ENCODE data around the gene ZNF618. TPM values are rescaled to one million over a fixed set of nuclear protein-coding genes. Genes with fewer than 3 reads are reported as not detected.

ZNF618 gene
- total RNA-seq, 1 experiment from 2014 or later, result 4.2 TPM

DNA sequence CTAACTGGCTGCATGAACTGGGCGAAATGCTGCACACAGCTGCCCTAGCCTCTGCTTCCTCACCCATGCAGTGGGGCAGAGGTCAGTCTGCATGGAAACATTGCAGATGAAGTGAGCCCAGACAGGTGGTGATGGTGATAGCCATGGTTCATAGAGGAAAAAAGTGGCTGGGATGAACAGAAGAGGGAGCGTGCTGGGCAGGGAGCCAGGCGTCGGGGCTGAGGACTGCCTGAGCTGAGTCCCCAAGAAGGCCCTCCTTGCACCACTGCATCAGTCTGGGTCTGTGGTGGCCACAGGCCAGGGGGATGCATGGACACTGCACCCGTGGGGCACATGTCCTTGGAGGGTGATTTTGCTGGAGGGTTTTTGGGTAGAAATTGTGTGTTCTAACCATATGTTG is 121.5 kb downstream of the ZNF618 start:
- Histone ChIP-seq H3K4me2 (ENCODE audit: low read length) (no peak overlapping the region), H3K36me3 (ENCODE audit: low read depth, low read length) (no peaks in the 10 kb centered on the region), H3K4me3 (ENCODE audit: low read length) (no peak overlapping the region), H2AFZ (ENCODE audit: low read length) (no peak overlapping the region), H4K20me1 (ENCODE audit: low read length) (no peaks in the 10 kb centered on the region), H3K9me3 (ENCODE audit: low read length) (no peaks in the 10 kb centered on the region), H3K27ac (ENCODE audit: low read length) (no peak overlapping the region), H3K9ac (ENCODE audit: low read length) (no peak overlapping the region), H3F3A (ENCODE audit: low read length, unreplicated experiment) (no peaks in the 10 kb centered on the region), H3K79me2 (ENCODE audit: low read length) (no peaks in the 10 kb centered on the region), H3K9me2 (replicated peaks; ENCODE audit: low read length) (no peaks in the 10 kb centered on the region), H3K4me1 (ENCODE audit: insufficient read depth, low read length) (no peaks in the 10 kb centered on the region), H3K27me3 (ENCODE audit: low read length) (no peaks in the 10 kb centered on the region)
- ATAC-seq (no peak), DNase-seq (no peak)
- ChIA-PET POLR2A (ENCODE audit: unreplicated experiment) (no interaction called here), CTCF (no interaction called here)
- intact Hi-C loops (cut with micrococcal nuclease), result no loop called here
- TF ChIP-seq, protein P1, sequence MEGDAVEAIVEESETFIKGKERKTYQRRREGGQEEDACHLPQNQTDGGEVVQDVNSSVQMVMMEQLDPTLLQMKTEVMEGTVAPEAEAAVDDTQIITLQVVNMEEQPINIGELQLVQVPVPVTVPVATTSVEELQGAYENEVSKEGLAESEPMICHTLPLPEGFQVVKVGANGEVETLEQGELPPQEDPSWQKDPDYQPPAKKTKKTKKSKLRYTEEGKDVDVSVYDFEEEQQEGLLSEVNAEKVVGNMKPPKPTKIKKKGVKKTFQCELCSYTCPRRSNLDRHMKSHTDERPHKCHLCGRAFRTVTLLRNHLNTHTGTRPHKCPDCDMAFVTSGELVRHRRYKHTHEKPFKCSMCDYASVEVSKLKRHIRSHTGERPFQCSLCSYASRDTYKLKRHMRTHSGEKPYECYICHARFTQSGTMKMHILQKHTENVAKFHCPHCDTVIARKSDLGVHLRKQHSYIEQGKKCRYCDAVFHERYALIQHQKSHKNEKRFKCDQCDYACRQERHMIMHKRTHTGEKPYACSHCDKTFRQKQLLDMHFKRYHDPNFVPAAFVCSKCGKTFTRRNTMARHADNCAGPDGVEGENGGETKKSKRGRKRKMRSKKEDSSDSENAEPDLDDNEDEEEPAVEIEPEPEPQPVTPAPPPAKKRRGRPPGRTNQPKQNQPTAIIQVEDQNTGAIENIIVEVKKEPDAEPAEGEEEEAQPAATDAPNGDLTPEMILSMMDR (conservative IDR thresholded peaks at IDR 0.05; ENCODE audit: low read depth, low read length), result no peak
- TF ChIP-seq EZH2 (IDR thresholded peaks at IDR 0.05; ENCODE audit: low read length, unreplicated experiment) (no peak), EZH2phosphoT487 (IDR thresholded peaks at IDR 0.05; ENCODE audit: borderline replicate concordance, low read length) (no peak)
- no TSS peak for BruUV-seq (replicated peaks)

- Histone ChIP-seq H3K9ac (ENCODE audit: low read length) (no peak overlapping the region), H3K4me1 (ENCODE audit: insufficient read depth, low read length) (no peaks in the 10 kb centered on the region), H3K9me2 (replicated peaks; ENCODE audit: low read length) (no peaks in the 10 kb centered on the region), H3K27me3 (ENCODE audit: low read length) (no peaks in the 10 kb centered on the region), H3F3A (ENCODE audit: low read length, unreplicated experiment) (no peaks in the 10 kb centered on the region), H3K36me3 (ENCODE audit: low read depth, low read length) (no peaks in the 10 kb centered on the region), H3K9me3 (ENCODE audit: low read length) (no peaks in the 10 kb centered on the region), H3K79me2 (ENCODE audit: low read length) (no peaks in the 10 kb centered on the region), H4K20me1 (ENCODE audit: low read length) (no peaks in the 10 kb centered on the region), H3K27ac (ENCODE audit: low read length) (no peak overlapping the region), H3K4me3 (ENCODE audit: low read length) (no peak overlapping the region), H3K4me2 (ENCODE audit: low read length) (no peak overlapping the region), H2AFZ (ENCODE audit: low read length) (no peak overlapping the region)
- ATAC-seq (no peak), DNase-seq (no peak)
- intact Hi-C loops (cut with micrococcal nuclease), result no loop called here
- ChIA-PET CTCF (no interaction called here), POLR2A (ENCODE audit: unreplicated experiment) (no interaction called here)
- TF ChIP-seq EZH2 (IDR thresholded peaks at IDR 0.05; ENCODE audit: low read length, unreplicated experiment) (no peak), EZH2phosphoT487 (IDR thresholded peaks at IDR 0.05; ENCODE audit: borderline replicate concordance, low read length) (no peak)
- TF ChIP-seq, protein P1 (conservative IDR thresholded peaks at IDR 0.05; ENCODE audit: low read depth, low read length), result no peak
- BruUV-seq (replicated peaks), result no TSS peak
Measured at GRCh38 chr9:113998114-113998513, 122.0 kb downstream of the ZNF618 start.

DNA sequence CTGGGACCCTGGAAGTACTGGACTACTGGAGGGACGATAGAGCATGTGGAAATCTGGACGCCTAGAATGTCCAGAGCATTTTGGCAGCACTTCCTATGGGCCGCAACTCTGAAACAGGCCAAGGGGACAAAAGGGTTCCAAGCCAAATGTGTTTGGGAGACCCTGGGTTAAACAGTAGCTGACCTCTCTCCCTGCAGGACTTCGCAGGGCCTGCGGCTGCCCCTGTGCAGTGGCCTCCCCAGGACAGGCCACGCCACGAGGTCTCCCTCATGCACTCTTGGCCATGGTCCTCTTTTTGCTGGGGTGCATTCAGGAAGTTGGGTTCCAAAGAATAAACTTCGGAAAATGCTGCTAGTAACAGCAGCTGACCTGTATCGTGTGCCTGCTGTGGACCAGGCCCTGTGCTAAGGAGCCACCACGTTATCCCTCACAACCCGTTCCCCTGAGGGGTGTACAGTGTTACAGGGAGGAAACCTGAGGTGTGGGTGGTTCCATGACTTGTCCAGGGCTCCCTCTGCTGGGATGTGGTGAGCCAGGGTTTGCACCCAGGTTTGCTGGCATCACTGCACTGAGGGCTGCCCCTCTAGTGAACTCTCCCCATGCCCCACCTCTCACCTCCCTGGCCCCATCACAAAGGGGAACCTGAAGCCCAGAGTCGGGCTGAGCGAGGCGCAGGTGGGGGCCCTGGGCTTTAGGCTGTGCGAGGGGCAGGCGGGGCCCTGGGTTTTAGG is 122.6 kb downstream of the ZNF618 start:
- Histone ChIP-seq H3K4me2 (ENCODE audit: low read length) (no peak overlapping the region), H3K27ac (ENCODE audit: low read length) (no peak overlapping the region), H3K36me3 (ENCODE audit: low read depth, low read length) (no peaks in the 10 kb centered on the region), H3K4me3 (ENCODE audit: low read length) (no peak overlapping the region), H3K9ac (ENCODE audit: low read length) (no peak overlapping the region), H4K20me1 (ENCODE audit: low read length) (no peaks in the 10 kb centered on the region), H3K9me3 (ENCODE audit: low read length) (no peaks in the 10 kb centered on the region), H3K27me3 (ENCODE audit: low read length) (no peaks in the 10 kb centered on the region), H3F3A (ENCODE audit: low read length, unreplicated experiment) (no peaks in the 10 kb centered on the region), H3K9me2 (replicated peaks; ENCODE audit: low read length) (no peaks in the 10 kb centered on the region), H3K79me2 (ENCODE audit: low read length) (no peaks in the 10 kb centered on the region), H3K4me1 (ENCODE audit: insufficient read depth, low read length) (no peaks in the 10 kb centered on the region), H2AFZ (ENCODE audit: low read length) (no peak overlapping the region)
- DNase-seq (no peak), ATAC-seq (no peak)
- CTCF ChIA-PET, result no interaction called here
- no TSS peak for BruUV-seq (replicated peaks)
- TF ChIP-seq EZH2 (IDR thresholded peaks at IDR 0.05; ENCODE audit: low read length, unreplicated experiment) (no peak), EZH2phosphoT487 (IDR thresholded peaks at IDR 0.05; ENCODE audit: borderline replicate concordance, low read length) (no peak)
- TF ChIP-seq, protein P1 (conservative IDR thresholded peaks at IDR 0.05; ENCODE audit: low read depth, low read length), result peak; percentile 32; the same call in 1 of the 2 replicates
- intact Hi-C loops (cut with micrococcal nuclease), result no loop called here
- POLR2A ChIA-PET (ENCODE audit: unreplicated experiment), result no interaction called here

All from PC-3 (cell line).